Measurements from ENCODE around the gene OR1E1. TPM values are rescaled to one million over a fixed set of nuclear protein-coding genes. Genes with fewer than 3 reads are reported as not detected.
"Not testable (repeated sequence)": the region's sequence is repeated elsewhere in the genome, so short reads cannot be mapped to it uniquely, and the experiment has no call there.

The OR1E1 gene
- total and polyA plus RNA-seq, 5 donors from 2014 or later, result not detected

DNA sequence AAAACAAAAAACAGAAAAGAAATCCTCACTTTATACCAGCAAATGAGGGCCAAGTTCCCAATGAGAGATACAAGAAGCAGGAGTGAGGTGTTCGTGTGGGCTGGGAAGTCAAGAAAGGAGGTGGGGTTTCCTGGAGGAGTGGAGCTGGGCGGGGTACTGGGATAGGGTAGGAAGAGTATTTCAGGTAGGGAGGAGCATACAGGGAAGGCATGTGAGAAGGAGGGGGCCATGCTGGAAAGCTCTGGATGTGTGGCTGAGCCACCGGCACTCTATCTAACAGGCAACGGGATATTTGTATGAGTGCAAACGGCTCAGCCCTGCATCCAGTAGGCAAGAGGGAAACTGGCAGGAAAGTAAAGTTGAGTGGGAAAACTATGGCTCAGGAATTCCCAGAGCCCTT, 16.3 kb downstream of the OR1E1 start:
- Mint-ChIP-seq H3K36me3 (no peaks in the 10 kb centered on the region), H3K27me3 (peaks cover 20% of the 10 kb centered on the region), H3K4me3 (no peak overlapping the region), H3K9me3 (peaks cover 0 to 7% (median 0%) of the 10 kb centered on the region in 7 donors), H3K27ac (no peak overlapping the region), H3K4me1 (no peaks in the 10 kb centered on the region)
- no peaks in the 10 kb centered on the region for H3K9me3 ChIP-seq (ENCODE audit: control insufficient read depth in 2 of 2, low read length in 2 of 2)
- H3K4me1 ChIP-seq (ENCODE audit: control insufficient read depth, insufficient read depth, low read length, poor library complexity, severe bottlenecking), result no peaks in the 10 kb centered on the region
- H3K36me3 ChIP-seq (ENCODE audit: control insufficient read depth, insufficient read depth, low read length), result no peaks in the 10 kb centered on the region
- H3K27me3 ChIP-seq (ENCODE audit: control insufficient read depth, insufficient read depth, low read length), result peaks cover 3% of the 10 kb centered on the region
- ATAC-seq (ENCODE audit: low read depth in 2 of 2) (no peak), DNase-seq (no peak)
- H3K27ac ChIP-seq (ENCODE audit: insufficient read depth, low read length, poor library complexity, severe bottlenecking), result no peak overlapping the region
- H3K4me3 ChIP-seq (ENCODE audit: low read depth, low read length), result no peak overlapping the region

DNA sequence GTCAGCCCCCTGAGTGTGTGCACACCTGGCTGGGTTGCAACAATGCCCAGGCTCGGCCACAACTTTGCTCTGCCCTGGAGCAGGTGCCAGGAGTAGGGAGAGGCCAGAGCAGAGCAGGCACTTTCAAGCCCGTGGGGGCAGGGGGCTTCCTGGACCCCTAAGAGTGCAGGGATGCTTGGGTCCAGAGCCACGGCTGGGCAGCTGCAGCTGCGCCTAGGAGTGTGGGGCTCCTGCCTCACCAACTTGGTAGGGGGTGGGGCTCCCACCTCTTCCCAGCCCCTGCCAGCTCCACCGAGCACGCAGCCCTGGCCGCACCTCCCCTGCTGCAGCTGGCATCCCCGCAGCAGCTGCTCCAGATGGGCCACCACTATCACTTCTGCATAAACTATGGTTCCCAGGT, 19.9 kb downstream of the OR1E1 start:
- H3K4me1 ChIP-seq (ENCODE audit: control insufficient read depth, insufficient read depth, low read length, poor library complexity, severe bottlenecking), result no peaks in the 10 kb centered on the region
- Mint-ChIP-seq H3K27ac (no peak overlapping the region), H3K4me1 (no peaks in the 10 kb centered on the region), H3K9me3 (peaks cover 0 to 19% (median 7%) of the 10 kb centered on the region in 7 donors), H3K36me3 (no peaks in the 10 kb centered on the region), H3K4me3 (no peak overlapping the region), H3K27me3 (peaks cover 10% of the 10 kb centered on the region)
- no peaks in the 10 kb centered on the region for H3K9me3 ChIP-seq (ENCODE audit: control insufficient read depth in 2 of 2, low read length in 2 of 2)
- no peak overlapping the region for H3K27ac ChIP-seq (ENCODE audit: insufficient read depth, low read length, poor library complexity, severe bottlenecking)
- no peak overlapping the region for H3K4me3 ChIP-seq (ENCODE audit: low read depth, low read length)
- ATAC-seq (ENCODE audit: low read depth in 2 of 2), result no peak
- no peak for DNase-seq
- peaks cover 3% of the 10 kb centered on the region for H3K27me3 ChIP-seq (ENCODE audit: control insufficient read depth, insufficient read depth, low read length)
- no peaks in the 10 kb centered on the region for H3K36me3 ChIP-seq (ENCODE audit: control insufficient read depth, insufficient read depth, low read length)

DNA sequence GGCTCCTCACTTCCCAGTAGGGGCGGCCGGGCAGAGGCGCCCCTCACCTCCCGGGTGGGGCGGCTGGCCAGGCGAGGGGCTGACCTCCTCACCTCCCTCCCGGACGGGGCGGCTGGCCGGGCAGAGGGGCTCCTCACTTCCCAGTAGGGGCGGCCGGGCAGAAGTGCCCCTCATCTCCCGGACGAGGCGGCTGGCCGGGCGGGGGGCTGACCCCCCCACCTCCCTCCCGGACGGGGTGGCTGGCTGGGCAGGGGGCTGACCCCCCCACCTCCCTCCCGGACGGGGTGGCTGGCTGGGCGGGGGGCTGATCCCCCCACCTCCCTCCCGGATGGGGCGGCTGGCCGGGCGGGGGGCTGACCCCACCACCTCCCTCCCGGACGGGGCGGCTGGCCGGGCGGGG, 27.0 kb downstream of the OR1E1 start:
- H3K9me3 Mint-ChIP-seq, result peaks cover 0 to 34% (median 7%) of the 10 kb centered on the region in 7 donors
- not testable (repeated sequence) for H3K4me1 Mint-ChIP-seq; H3K27ac Mint-ChIP-seq; H3K4me3 Mint-ChIP-seq; H3K36me3 Mint-ChIP-seq; H3K9me3 ChIP-seq (ENCODE audit: control insufficient read depth in 2 of 2, low read length in 2 of 2); H3K27me3 Mint-ChIP-seq; ATAC-seq (ENCODE audit: low read depth in 2 of 2); H3K36me3 ChIP-seq (ENCODE audit: control insufficient read depth, insufficient read depth, low read length); H3K27ac ChIP-seq (ENCODE audit: insufficient read depth, low read length, poor library complexity, severe bottlenecking); H3K4me1 ChIP-seq (ENCODE audit: control insufficient read depth, insufficient read depth, low read length, poor library complexity, severe bottlenecking); H3K4me3 ChIP-seq (ENCODE audit: low read depth, low read length); H3K27me3 ChIP-seq (ENCODE audit: control insufficient read depth, insufficient read depth, low read length); DNase-seq

Other genes with a start within 250 kb of the OR1E1 start
- not detected for gene OR1A2, start 200.9 kb downstream of the OR1E1 start, total RNA-seq
- gene OR1A2, start 200.9 kb downstream of the OR1E1 start, polyA plus RNA-seq, result not detected
- not detected for gene OR1A1, start 190.7 kb downstream of the OR1E1 start, total RNA-seq
- not detected for gene OR1A1, start 190.7 kb downstream of the OR1E1 start, polyA plus RNA-seq
- 0.42 TPM for gene OR3A1, start 100.0 kb downstream of the OR1E1 start, total RNA-seq
- under 1 TPM in 3 of 4 donors, not detected in 1; 0.13 to 0.56 (median 0.38) TPM for gene OR3A1, start 100.0 kb downstream of the OR1E1 start, polyA plus RNA-seq
- 0.59 TPM for gene OR3A2, start 12.1 kb downstream of the OR1E1 start, total RNA-seq
- gene OR3A2, start 12.1 kb downstream of the OR1E1 start, polyA plus RNA-seq, result 1 to 10 TPM in 1 of 4 donors, under 1 TPM in 2, not detected in 1; 0.10 to 1.0 (median 0.39) TPM
- gene OR3A3, start 13.0 kb upstream of the OR1E1 start, total RNA-seq, result not detected
- not detected for gene OR3A3, start 13.0 kb upstream of the OR1E1 start, polyA plus RNA-seq
- not detected for gene OR1E2, start 35.4 kb upstream of the OR1E1 start, total RNA-seq
- gene OR1E2, start 35.4 kb upstream of the OR1E1 start, polyA plus RNA-seq, result not detected
- not detected for gene SPATA22, start 73.4 kb upstream of the OR1E1 start, total RNA-seq
- gene SPATA22, start 73.4 kb upstream of the OR1E1 start, polyA plus RNA-seq, result under 1 TPM in 1 of 4 donors, not detected in 3; 0.23 TPM
- gene ASPA, start 77.6 kb upstream of the OR1E1 start, total RNA-seq, result not detected
- not detected for gene ASPA, start 77.6 kb upstream of the OR1E1 start, polyA plus RNA-seq
- 0.25 TPM for gene TRPV3, start 159.4 kb upstream of the OR1E1 start, total RNA-seq
- gene TRPV3, start 159.4 kb upstream of the OR1E1 start, polyA plus RNA-seq, result under 1 TPM in 1 of 4 donors, not detected in 3; 0.06 TPM
- gene TRPV1, start 211.0 kb upstream of the OR1E1 start, total RNA-seq, result 3.4 TPM
- gene TRPV1, start 211.0 kb upstream of the OR1E1 start, polyA plus RNA-seq, result 1 to 10 TPM in 1 of 4 donors, under 1 TPM in 2, not detected in 1; 0.25 to 1.3 (median 0.70) TPM
- gene SHPK, start 237.8 kb upstream of the OR1E1 start, total RNA-seq, result 7.5 TPM
- 1 to 10 TPM; 6.1 to 8.5 (median 6.8) TPM for gene SHPK, start 237.8 kb upstream of the OR1E1 start, polyA plus RNA-seq
- 10.0 TPM for gene CTNS, start 238.3 kb upstream of the OR1E1 start, total RNA-seq
- gene CTNS, start 238.3 kb upstream of the OR1E1 start, polyA plus RNA-seq, result 10 to 100 TPM; 10.2 to 11.5 (median 10.4) TPM